GM18505 (cell line): Measurements from ENCODE around the gene VPS13A.

Source experiments
- ATAC-seq: cut with Tn5 transposase; IDR thresholded peaks from one replicate; pipeline ENCODE4 v1.9.1; 2021; ENCODE audit not compliant: unreplicated experiment
- POLR2A ChIP-seq: IDR thresholded peaks from 4 replicates; pipeline ENCODE4 v1.6.1; 2011; ENCODE audit warnings: borderline replicate concordance; ENCODE audit not compliant: insufficient read depth, insufficient read length; ENCODE audit errors: extremely low read depth

The VPS13A gene

DNA sequence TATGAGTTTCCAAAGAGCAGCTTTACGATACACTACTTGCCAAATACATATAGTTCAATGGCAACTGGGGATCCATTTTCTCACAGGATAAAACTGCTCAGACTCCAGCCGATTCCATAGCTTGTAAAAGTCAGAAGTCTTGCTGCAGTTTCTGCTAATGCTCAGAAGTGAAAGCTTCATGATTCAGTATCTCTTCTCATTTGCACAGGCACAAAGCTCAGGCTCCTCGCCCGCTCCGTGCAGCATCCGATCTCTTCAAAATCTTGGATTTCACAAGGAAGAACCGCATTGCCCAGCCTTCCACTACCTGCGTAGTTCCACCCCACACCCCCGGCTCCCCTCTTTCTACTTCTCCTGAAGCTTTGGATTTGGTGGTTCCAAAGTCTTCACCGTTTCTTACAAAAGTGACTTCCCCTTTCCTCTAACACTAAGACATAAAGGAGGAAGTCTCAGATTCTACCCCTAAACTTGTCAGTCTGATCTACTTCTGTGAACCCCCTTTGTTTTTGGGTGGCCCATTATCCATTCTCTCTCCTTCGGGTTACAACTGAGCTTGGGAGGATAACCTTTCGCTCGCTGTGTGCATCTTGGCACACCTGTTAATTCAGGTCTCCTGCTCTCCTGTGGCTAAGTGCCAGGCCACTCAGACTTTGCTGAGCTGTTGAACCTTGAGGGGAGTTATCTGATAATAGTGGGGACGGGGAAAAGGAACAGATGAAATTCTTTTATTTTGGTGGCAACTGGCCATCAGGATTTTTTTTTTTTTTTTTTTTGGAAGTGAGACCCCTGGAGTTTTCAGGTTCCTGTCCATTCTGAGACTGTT, 276.7 kb downstream of the VPS13A start:
- ATAC-seq = no peak
- TF ChIP-seq POLR2A = no peak

- no peak for ATAC-seq
- no peak for TF ChIP-seq POLR2A
Measured at GRCh38 chr9:77454663-77455062, 277.3 kb downstream of the VPS13A start.

- no peak for TF ChIP-seq POLR2A
- ATAC-seq = no peak
Measured at GRCh38 chr9:77455312-77455927, 278.1 kb downstream of the VPS13A start.

- ATAC-seq = peak; percentile 70
- TF ChIP-seq POLR2A = no peak
Measured at GRCh38 chr9:77456829-77457437, 279.6 kb downstream of the VPS13A start.

- peak; percentile 78 for ATAC-seq
Measured at GRCh38 chr9:77457916-77458592, 280.7 kb downstream of the VPS13A start.

DNA sequence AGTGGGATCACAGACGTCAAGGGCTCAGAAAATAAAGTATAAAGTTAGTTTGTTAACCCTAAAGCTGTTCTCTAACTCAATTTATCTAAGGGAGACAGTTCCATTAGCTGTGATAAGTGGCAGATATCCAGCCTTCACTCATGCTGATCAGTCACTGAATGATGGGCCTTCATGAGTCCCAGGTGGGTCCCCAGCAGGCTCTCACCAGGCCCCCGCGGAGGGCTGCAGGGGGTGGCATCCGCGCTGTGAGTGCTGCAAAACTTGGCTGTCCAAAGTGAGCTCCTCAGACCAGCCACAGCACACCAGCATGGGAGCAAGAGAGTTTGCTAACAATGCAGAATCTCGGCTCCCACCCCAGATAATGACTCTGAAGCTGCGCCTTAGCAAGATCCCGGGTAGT, 283.6 kb downstream of the VPS13A start:
- no peak for TF ChIP-seq POLR2A
- no peak for ATAC-seq

More at GRCh38 chr9:77457916-77458592, 280.7 kb downstream of the VPS13A start:
- no peak for TF ChIP-seq POLR2A

GRCh38 chr9:77462066-77462465, 284.7 kb downstream of the VPS13A start:
- TF ChIP-seq POLR2A = no peak

GRCh38 chr9:77463151-77463550, 285.8 kb downstream of the VPS13A start:
- no peak for ATAC-seq
- no peak for TF ChIP-seq POLR2A

More at GRCh38 chr9:77462066-77462465, 284.7 kb downstream of the VPS13A start:
- ATAC-seq = no peak

GRCh38 chr9:77464661-77465060, 287.3 kb downstream of the VPS13A start:
- ATAC-seq = no peak
- no peak for TF ChIP-seq POLR2A

DNA sequence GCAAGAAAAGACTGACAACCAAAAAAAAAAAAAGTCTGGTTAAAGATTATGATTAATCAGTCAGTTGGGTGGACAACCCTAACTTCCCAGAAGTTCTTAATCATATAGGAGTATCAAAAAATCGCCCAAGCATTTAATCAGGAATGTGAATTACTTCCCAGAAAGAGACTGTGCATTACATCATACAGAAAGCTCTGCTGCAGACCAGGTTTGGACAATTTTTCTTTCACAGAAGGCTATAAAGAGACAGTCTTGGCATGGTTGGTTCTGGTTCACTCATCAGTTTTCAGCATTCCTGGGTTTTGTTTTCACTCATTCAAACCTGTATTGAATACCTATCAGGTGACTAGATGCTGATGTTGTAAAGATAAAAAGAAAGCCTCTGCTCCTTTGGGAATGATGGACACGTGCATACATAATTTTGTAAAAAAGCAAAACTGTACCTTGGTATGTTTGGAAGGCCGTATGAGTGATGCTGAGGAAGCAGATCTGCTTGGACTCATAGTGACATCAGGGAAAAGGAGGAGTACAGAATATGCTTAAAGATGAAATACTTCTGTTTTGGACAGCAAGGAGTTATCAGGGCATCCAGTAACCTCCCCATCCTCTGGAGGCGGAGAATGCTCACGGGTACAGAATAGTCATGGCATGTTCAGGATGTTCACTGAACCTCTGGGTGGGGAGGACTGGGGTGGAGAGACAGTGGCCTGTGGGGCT, 292.3 kb downstream of the VPS13A start:
- no peak for TF ChIP-seq POLR2A
- no peak for ATAC-seq
